Kidney (tissue), 14 donors: Measurements from ENCODE around the gene AGBL1. TPM values are rescaled to one million over a fixed set of nuclear protein-coding genes. Genes with fewer than 3 reads are reported as not detected.
A peak's percentile ranks its signal among the peaks of the same experiment; 100 is the strongest.

Experiments used
- DNase-seq, 5 donors: peaks; one replicate each; pipeline ENCODE4 v3.0.0-alpha.2; 2013 to 2020
- FAIRE-seq: peaks from 2 replicates; lab custom pipeline; 2012; peaks lifted over from hg19 to GRCh38; lab: Jason Lieb, UNC
- H3K27ac ChIP-seq, 2 donors: one replicate each; pipeline ENCODE4 v1.7.0; 2013; ENCODE audit warnings: low read depth in 2 of 2, low read length in 2 of 2, inconsistent platforms in 1 of 2
- H3K27me3 ChIP-seq: one replicate; pipeline ENCODE4 v1.7.1; 2013; ENCODE audit warnings: low read length, inconsistent platforms; ENCODE audit not compliant: control insufficient read depth, insufficient read depth
- H3K36me3 ChIP-seq, 3 donors: one replicate each; pipeline versions ENCODE4 v1.7.0 to v1.7.1; 2013; ENCODE audit warnings: low read length in 3 of 3, control low read depth in 1 of 3, inconsistent platforms in 1 of 3; ENCODE audit not compliant: insufficient read depth in 3 of 3, control insufficient read depth in 2 of 3
- H3K4me1 ChIP-seq, 3 donors: one replicate each; pipeline versions ENCODE4 v1.7.0 to v1.7.1; 2013; ENCODE audit warnings: low read length in 3 of 3, inconsistent platforms in 1 of 3, low read depth in 1 of 3; ENCODE audit not compliant: control insufficient read depth in 2 of 3, insufficient read depth in 2 of 3
- H3K4me3 ChIP-seq, 3 donors: one replicate each; pipeline versions ENCODE4 v1.7.0 to v1.8.1; 2013; ENCODE audit warnings: low read length in 3 of 3, control low read depth in 1 of 3, inconsistent platforms in 1 of 3
- H3K9ac ChIP-seq, 3 donors: one replicate each; pipeline versions ENCODE4 v1.7.0 to v1.7.1; 2013; ENCODE audit warnings: low read length in 3 of 3, control low read depth in 1 of 3, inconsistent platforms in 1 of 3
- H3K9me3 ChIP-seq, 3 donors: one replicate each; pipeline versions ENCODE4 v1.7.0 to v1.7.1; 2013; ENCODE audit warnings: low read length in 3 of 3, control low read depth in 1 of 3, inconsistent platforms in 1 of 3; ENCODE audit not compliant: control insufficient read depth in 2 of 3, insufficient read depth in 1 of 3
- intact Hi-C: fragments of 100-400 bp; cut with DNase I; formaldehyde crosslinking; loops from one replicate; pipeline ENCODE4 v1.11.1; 2022
- polyA plus RNA-seq: library from polyadenylated mRNA; stranded (reverse); fragments of 350-450 nt; fragmentation: Illumina TruSeq; extraction: RNeasy Lipid Tissue Mini Kit (QIAGEN cat#74804); gene quantifications from one replicate; pipeline ENCODE4 v1.2.3, GENCODE V29; 2014; ENCODE audit warnings: low read depth, low replicate concordance; ENCODE audit not compliant: insufficient read depth
- total RNA-seq: library from RNA; stranded (reverse); fragmentation: NEBNext Ultra II Directional; extraction: Animal tissue kit (Norgen Biotek cat#: 25700); gene quantifications from one replicate; pipeline ENCODE4 v1.2.1, GENCODE V29; 2021
- TF ChIP-seq, protein P1 (sequence below): IDR thresholded peaks from 3 replicates; pipeline ENCODE4 v1.5.1; 2012; ENCODE audit warnings: mild to moderate bottlenecking, moderate library complexity, borderline replicate concordance; ENCODE audit not compliant: insufficient read depth; ENCODE audit errors: extremely low read depth
- donor health status: control.
- donor health status: control.
- donor health status: control.
- donor health status: control.
- donor health status: control.
- donor health status: DM: yes; HTN: yes; CAD: no.
- donor health status: Normal renal cell carcinoma (clear cell type).

The AGBL1 gene
- total and polyA plus RNA-seq, 2 donors from 2014 or later: not detected

- Histone ChIP-seq H3K36me3 (no peaks in the 10 kb centered on the region), H3K4me3 (no peak overlapping the region), H3K27me3 (no peaks in the 10 kb centered on the region), H3K9me3 (no peaks in the 10 kb centered on the region), H3K27ac (no peak overlapping the region), H3K4me1 (no peaks in the 10 kb centered on the region), H3K9ac (no peak overlapping the region)
- peak in 1 of 5 donors; percentile 19 for DNase-seq
- TF ChIP-seq, protein P1, sequence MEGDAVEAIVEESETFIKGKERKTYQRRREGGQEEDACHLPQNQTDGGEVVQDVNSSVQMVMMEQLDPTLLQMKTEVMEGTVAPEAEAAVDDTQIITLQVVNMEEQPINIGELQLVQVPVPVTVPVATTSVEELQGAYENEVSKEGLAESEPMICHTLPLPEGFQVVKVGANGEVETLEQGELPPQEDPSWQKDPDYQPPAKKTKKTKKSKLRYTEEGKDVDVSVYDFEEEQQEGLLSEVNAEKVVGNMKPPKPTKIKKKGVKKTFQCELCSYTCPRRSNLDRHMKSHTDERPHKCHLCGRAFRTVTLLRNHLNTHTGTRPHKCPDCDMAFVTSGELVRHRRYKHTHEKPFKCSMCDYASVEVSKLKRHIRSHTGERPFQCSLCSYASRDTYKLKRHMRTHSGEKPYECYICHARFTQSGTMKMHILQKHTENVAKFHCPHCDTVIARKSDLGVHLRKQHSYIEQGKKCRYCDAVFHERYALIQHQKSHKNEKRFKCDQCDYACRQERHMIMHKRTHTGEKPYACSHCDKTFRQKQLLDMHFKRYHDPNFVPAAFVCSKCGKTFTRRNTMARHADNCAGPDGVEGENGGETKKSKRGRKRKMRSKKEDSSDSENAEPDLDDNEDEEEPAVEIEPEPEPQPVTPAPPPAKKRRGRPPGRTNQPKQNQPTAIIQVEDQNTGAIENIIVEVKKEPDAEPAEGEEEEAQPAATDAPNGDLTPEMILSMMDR: no peak
- no peak for FAIRE-seq
- intact Hi-C loops: no loop called here
Observed at GRCh38 chr15:86063356-86064095, 16.1 kb upstream of the AGBL1 start.

- Histone ChIP-seq H3K9ac (no peak overlapping the region), H3K4me1 (no peaks in the 10 kb centered on the region), H3K9me3 (no peaks in the 10 kb centered on the region), H3K4me3 (no peak overlapping the region), H3K27ac (no peak overlapping the region), H3K27me3 (no peaks in the 10 kb centered on the region), H3K36me3 (no peaks in the 10 kb centered on the region)
- intact Hi-C loops: no loop called here
- FAIRE-seq (no peak), DNase-seq (no peak)
- TF ChIP-seq, protein P1: no peak
Observed at GRCh38 chr15:86064326-86064725, 15.3 kb upstream of the AGBL1 start.

DNA sequence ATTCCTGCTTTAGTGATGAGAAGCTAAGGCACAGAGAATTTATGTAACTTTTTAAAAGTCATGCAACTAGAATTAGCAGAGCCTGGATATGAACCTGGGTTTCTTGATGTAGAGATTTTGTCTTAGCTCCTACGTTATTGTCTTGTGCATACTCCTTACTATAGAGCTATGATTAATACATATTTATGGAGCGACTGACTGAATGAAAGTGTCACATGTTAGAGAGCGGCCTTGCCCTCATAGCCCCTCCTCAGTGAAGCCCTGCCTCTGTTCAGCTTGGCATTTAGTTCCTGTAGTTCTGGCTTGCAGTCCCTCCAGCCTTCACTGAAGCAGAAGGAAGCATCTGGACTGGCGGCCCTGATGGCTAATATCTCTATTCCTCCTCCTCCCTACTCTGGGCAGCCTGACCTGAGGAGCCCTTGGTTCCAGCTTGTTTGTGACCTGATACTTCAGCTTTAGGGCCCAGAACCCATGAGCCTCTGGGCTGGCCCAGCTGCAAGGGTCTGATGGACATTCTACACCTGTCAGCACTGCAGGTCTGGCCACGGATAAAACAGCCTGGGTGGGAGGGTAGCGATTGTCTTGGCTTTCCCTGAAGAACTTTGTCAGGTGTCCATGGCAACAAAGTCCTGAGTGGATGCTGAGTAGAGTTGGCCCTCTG lies 13.4 kb upstream of the AGBL1 start:
- Histone ChIP-seq H3K4me3 (no peak overlapping the region), H3K27ac (no peak overlapping the region), H3K9me3 (no peaks in the 10 kb centered on the region), H3K4me1 (no peaks in the 10 kb centered on the region), H3K27me3 (no peaks in the 10 kb centered on the region), H3K9ac (no peak overlapping the region), H3K36me3 (no peaks in the 10 kb centered on the region)
- TF ChIP-seq, protein P1: no peak
- intact Hi-C loops: no loop called here
- DNase-seq (no peak), FAIRE-seq (no peak)
